ENCODE data around the gene UBR7. TPM values are rescaled to one million over a fixed set of nuclear protein-coding genes. Genes with fewer than 3 reads are reported as not detected.
A peak's percentile ranks its signal among the peaks of the same experiment; 100 is the strongest.
"Not testable (repeated sequence)": the region's sequence is repeated elsewhere in the genome, so short reads cannot be mapped to it uniquely, and the experiment has no call there.

UBR7 gene
- polyA plus RNA-seq (ENCODE audit: insufficient read length in 3 of 3): 10 to 100 TPM; 39.0 to 41.8 (median 41.5) TPM

GRCh38 chr14:93206793-93207467, at the start of gene UBR7, which contains the start of gene GON7:
Gene UBR7, plus strand, starts transcription at chr14:93207256. Its CDS starts 36 bp downstream, at chr14:93207292.
Gene GON7, minus strand, starts transcription at chr14:93207065. Its CDS starts 28 bp downstream, at chr14:93207037.
- DNase-seq (ENCODE audit: low read depth in 3 of 3, low spot score in 2 of 3): peak; percentile 92 to 98 (median 93)

- DNase-seq (ENCODE audit: low read depth in 3 of 3, low spot score in 2 of 3): not testable (repeated sequence)
Measured at GRCh38 chr14:93158349-93158748, 48.7 kb upstream of the UBR7 start.

GRCh38 chr14:93159625-93160352, 47.3 kb upstream of the UBR7 start:
- DNase-seq (ENCODE audit: low read depth in 3 of 3, low spot score in 2 of 3): not testable (repeated sequence)

- no peak for DNase-seq (ENCODE audit: low read depth in 3 of 3, low spot score in 2 of 3)
Measured at GRCh38 chr14:93160353-93160801, 46.7 kb upstream of the UBR7 start.

- DNase-seq (ENCODE audit: low read depth in 3 of 3, low spot score in 2 of 3): no peak
Measured at GRCh38 chr14:93161411-93161940, 45.6 kb upstream of the UBR7 start.

GRCh38 chr14:93163564-93163963, 43.5 kb upstream of the UBR7 start:
- no peak for DNase-seq (ENCODE audit: low read depth in 3 of 3, low spot score in 2 of 3)

- not testable (repeated sequence) for DNase-seq (ENCODE audit: low read depth in 3 of 3, low spot score in 2 of 3)
Measured at GRCh38 chr14:93165271-93166265, 41.5 kb upstream of the UBR7 start.

GRCh38 chr14:93168610-93169009, 38.4 kb upstream of the UBR7 start:
- not testable (repeated sequence) for DNase-seq (ENCODE audit: low read depth in 3 of 3, low spot score in 2 of 3)

- not testable (repeated sequence) for DNase-seq (ENCODE audit: low read depth in 3 of 3, low spot score in 2 of 3)
Measured at GRCh38 chr14:93169619-93170018, 37.4 kb upstream of the UBR7 start.

GRCh38 chr14:93170141-93170540, 36.9 kb upstream of the UBR7 start:
- DNase-seq (ENCODE audit: low read depth in 3 of 3, low spot score in 2 of 3): not testable (repeated sequence)

- DNase-seq (ENCODE audit: low read depth in 3 of 3, low spot score in 2 of 3): no peak
Measured at GRCh38 chr14:93171376-93171775, 35.7 kb upstream of the UBR7 start.

GRCh38 chr14:93173943-93174395, 33.1 kb upstream of the UBR7 start:
- no peak for DNase-seq (ENCODE audit: low read depth in 3 of 3, low spot score in 2 of 3)

GRCh38 chr14:93174731-93175130, 32.3 kb upstream of the UBR7 start:
- not testable (repeated sequence) for DNase-seq (ENCODE audit: low read depth in 3 of 3, low spot score in 2 of 3)

GRCh38 chr14:93175492-93175891, 31.6 kb upstream of the UBR7 start:
- no peak for DNase-seq (ENCODE audit: low read depth in 3 of 3, low spot score in 2 of 3)

- no peak for DNase-seq (ENCODE audit: low read depth in 3 of 3, low spot score in 2 of 3)
Measured at GRCh38 chr14:93183596-93184317, 23.3 kb upstream of the UBR7 start.

GRCh38 chr14:93184391-93185348, 22.4 kb upstream of the UBR7 start, which contains the start of the genes LYSET and MOAP1:
Gene LYSET, plus strand, starts transcription at chr14:93185317. Its CDS starts 89 bp downstream, at chr14:93185406.
Gene MOAP1, minus strand, starts transcription at chr14:93184897. Its CDS starts 655 bp downstream, at chr14:93184242.
- DNase-seq (ENCODE audit: low read depth in 3 of 3, low spot score in 2 of 3): peak; percentile 52 to 69 (median 64)

- DNase-seq (ENCODE audit: low read depth in 3 of 3, low spot score in 2 of 3): peak; percentile 5 to 29 (median 16)
Measured at GRCh38 chr14:93185349-93185720, 21.7 kb upstream of the UBR7 start.

GRCh38 chr14:93186466-93186865, 20.6 kb upstream of the UBR7 start:
- DNase-seq (ENCODE audit: low read depth in 3 of 3, low spot score in 2 of 3): no peak
